Esophagus squamous epithelium (tissue), 4 donors: ENCODE results near the gene ATXN1.

Experiments
- CTCF ChIP-seq, 6 experiments: fragments of 450-650 bp in 4 of 6; fragments of 200-600 bp in 2 of 6; sonication (generic) in 2 of 6; IDR thresholded peaks; one replicate each; pipeline ENCODE4 v1.5.1; 2016 to 2019; ENCODE audit warnings: antibody characterized with exemption in 6 of 6, mild to moderate bottlenecking in 4 of 6, moderate library complexity in 4 of 6
- POLR2A ChIP-seq, 4 donors: fragments of 450-650 bp; IDR thresholded peaks; one replicate each; pipeline ENCODE4 v1.6.1; 2017; ENCODE audit warnings: antibody characterized with exemption in 4 of 4, mild to moderate bottlenecking in 4 of 4, moderate library complexity in 3 of 4

- TF ChIP-seq POLR2A (IDR thresholded peaks at IDR 0.05) (no peak), CTCF (IDR thresholded peaks at IDR 0.05) (no peak)
Measured at GRCh38 chr6:16783952-16784565, 22.8 kb upstream of the ATXN1 start.
